Measurements from ENCODE around the gene OPRD1.
"Not testable (repeated sequence)": the region's sequence is repeated elsewhere in the genome, so short reads cannot be mapped to it uniquely, and the experiment has no call there.

OPRD1 gene

GRCh38 chr1:28803051-28803450, 8.9 kb upstream of the OPRD1 start:
- DNase-seq, result no peak

DNA sequence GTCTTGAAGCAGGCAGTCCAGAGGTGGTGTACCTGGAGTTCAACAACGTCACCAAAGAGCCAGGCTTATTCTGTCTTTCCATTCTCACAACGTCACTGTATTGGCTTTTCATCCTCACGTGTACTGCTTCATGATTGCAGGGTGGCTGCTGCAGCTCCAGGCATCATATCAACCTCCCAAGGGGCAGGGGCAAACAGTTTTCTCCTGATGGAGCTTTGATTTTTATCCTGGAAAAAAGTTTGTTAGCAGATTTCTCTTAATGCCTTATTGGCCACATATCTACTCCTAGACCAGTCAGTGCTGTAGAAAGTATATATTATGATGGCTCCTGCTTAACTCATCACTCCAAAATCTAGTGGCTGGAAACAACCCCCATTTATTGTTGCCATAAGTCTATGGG, 8.3 kb upstream of the OPRD1 start:
- no peak for DNase-seq

DNA sequence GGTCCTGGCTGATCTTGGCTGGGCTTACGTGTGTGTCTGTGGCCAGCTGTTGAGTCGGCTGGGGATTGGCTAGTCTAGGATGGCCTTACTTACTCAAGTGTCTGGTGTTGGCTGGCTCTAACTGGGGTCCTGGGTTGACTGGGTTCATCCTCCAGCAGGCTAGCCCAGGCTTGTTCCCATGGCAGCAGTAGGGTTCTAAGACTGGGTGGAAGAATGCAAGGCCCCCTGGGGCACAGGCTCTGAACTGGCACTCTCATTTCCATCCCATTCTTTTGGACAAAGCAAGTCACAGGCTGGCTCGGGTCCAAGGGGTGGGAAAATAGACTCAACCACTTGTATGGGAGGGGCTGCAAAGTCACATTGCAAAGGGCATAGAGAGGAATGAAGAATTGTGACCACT, 7.9 kb upstream of the OPRD1 start:
- DNase-seq, result no peak

GRCh38 chr1:28807046-28807445, 4.9 kb upstream of the OPRD1 start:
- DNase-seq, result no peak

GRCh38 chr1:28807986-28808385, 4.0 kb upstream of the OPRD1 start:
- no peak for DNase-seq

DNA sequence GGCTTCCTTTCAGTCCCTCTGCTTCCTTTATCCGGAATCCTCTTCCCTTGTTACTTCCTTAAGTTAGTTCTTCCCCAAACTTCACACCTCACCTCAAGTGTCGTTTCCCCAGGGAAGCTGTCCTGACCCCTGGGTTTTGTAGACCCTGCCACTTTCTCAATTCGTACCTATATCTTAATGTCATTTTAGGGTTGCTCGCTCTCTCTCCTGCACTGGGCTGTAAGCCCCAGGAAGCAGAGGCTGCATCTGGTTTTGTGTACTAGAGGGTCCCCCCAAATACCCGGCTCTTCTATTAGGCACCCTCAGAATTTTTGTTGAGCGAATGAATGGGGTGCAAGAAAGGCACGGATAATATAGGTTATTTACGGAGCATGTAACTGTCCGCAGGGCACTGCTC, 603 bp upstream of the OPRD1 start:
- no peak for DNase-seq

- DNase-seq, result no peak
Measured at GRCh38 chr1:28812669-28813468, 899 bp downstream of the OPRD1 start.

DNA sequence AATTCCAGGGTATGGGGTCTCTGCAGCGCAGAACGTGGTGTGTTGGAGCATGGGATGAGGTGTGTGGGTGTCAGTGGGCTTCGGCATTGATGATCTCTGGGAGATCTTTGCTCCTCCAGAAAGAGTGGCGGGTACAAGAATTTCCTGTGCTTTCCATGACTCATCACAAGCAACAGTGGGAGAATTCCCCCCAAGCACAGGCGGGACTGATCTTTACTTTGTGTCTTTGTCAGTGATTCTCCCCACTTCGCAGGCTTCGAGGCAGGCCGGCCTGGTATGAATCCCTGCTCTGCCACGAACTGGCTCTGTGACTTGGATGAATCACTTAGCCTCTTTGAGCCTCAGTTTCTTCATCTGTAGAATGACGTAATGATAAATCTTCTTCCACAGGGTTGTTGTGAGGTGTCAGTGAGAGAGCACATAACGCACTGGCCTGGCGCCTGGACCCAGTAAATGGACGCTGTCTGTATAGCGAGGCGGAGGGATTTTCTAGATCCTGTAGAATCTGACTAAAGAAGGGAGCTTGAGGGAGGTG, 2.0 kb downstream of the OPRD1 start:
- no peak for DNase-seq

- no peak for DNase-seq
Measured at GRCh38 chr1:28815533-28816185, 3.7 kb downstream of the OPRD1 start.

GRCh38 chr1:28817133-28817532, 5.2 kb downstream of the OPRD1 start:
- no peak for DNase-seq

DNA sequence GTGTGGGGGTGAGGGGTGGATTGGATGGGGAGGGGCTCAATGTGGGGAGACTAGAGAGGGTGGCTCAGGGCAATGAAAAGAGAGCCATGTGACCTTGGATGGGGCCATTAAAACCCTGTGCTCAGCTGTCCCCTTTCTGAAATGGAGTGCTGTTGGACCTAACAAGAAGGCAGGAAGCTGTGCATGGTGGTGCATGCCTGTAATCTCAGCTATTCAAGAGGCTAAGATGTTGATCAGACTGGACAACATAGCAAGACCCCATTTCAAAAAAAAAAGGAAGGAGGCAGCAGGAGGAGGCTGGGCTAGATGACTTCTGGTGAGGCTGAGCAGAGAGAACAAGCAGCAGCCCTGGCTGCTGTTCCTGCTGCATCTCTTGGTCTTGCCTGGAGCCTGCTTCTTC, 7.0 kb downstream of the OPRD1 start:
- no peak for DNase-seq

- DNase-seq, result no peak
Measured at GRCh38 chr1:28822799-28823198, 10.8 kb downstream of the OPRD1 start.

- DNase-seq, result not testable (repeated sequence)
Measured at GRCh38 chr1:28824061-28824460, 12.1 kb downstream of the OPRD1 start.

GRCh38 chr1:28828227-28828858, 16.4 kb downstream of the OPRD1 start:
- DNase-seq, result not testable (repeated sequence)

DNA sequence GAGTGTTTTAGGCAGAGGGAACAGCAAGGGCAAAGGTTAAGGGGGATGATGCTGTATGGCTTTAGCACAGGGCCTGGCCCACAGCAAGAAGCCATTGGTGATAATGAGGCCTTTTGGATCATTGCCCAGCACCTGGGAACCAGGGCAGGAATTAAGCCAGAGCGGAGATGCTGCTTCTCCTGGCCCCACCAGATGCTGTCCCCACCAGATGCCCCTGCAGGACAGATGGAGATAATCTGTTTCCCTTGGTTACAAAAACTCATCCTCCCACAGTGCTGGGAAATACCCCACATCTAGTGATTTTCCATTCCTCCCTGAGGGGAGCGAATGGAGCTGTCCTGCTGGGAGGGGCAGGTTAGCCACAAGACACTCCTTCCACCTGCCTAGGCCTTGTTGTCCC, 18.8 kb downstream of the OPRD1 start:
- no peak for DNase-seq

DNA sequence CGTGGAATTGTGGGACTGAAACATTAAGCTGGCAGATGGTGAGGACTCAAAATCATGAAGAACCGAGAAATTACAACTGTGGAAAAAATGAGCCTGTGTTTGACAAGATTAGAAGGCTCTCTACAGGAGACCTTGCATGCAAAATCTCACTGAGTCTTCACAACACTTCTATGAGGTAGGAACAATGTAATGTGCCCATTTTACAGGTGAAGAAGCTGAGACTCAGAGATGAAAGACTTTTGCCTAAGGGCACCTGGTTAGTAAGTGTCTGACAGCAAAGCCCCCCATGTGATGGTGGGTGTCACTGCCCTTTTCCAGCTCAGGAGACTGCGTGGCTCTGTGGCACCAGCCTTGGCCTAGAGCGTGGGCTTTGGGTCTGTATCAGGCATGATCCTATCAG, 21.0 kb downstream of the OPRD1 start:
- DNase-seq, result no peak

DNA sequence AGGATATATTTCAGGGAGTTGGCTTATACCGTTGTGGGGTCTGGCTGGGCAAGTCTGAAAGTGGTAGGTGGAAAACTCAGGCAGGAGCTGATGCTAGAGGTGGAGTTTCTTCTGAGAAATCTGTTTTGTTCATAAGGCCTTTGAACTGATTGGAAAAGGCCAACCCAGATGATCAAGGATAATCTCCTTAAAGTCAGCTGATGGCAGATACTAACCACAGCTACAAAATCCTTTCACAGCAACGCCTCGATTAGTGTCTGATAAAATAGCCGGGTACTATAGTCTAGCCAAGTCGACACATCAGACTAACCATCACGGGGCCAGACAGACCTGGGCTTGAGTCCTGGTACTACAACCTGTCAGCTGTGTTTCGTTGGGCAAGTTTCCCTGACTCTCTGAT, 21.4 kb downstream of the OPRD1 start:
- no peak for DNase-seq

- no peak for DNase-seq
Measured at GRCh38 chr1:28835237-28835650, 23.3 kb downstream of the OPRD1 start.

GRCh38 chr1:28836421-28836956, 24.5 kb downstream of the OPRD1 start:
- no peak for DNase-seq

DNA sequence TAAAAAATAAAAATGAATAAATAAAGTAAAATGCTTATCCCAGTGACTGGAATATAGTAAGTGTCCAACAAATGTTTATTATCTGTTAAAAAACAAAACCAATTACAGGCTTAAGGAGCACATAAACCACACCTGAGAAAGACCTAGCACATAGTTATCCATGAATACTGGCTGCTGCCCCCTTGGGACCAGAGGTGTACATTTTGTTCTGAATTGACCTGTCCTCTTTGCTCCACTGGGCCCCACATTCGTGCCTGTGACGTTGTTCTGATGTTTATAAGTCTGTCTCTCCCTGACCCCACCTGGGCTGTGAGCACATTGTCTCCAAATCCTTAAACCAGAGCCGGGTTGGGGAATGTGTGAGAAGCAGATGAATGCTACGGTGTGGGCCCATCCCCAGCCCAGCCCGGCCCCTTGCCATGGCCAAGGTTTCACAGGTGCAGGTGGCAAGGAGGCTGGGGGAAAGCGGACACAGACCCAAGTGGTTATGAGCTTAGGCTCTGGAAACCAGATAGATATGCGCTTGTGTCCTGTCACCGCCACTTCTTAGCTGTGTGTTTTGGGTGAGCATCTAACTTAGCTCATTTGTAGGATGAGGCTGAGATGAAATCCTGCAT, 29.1 kb downstream of the OPRD1 start:
- no peak for DNase-seq

DNA sequence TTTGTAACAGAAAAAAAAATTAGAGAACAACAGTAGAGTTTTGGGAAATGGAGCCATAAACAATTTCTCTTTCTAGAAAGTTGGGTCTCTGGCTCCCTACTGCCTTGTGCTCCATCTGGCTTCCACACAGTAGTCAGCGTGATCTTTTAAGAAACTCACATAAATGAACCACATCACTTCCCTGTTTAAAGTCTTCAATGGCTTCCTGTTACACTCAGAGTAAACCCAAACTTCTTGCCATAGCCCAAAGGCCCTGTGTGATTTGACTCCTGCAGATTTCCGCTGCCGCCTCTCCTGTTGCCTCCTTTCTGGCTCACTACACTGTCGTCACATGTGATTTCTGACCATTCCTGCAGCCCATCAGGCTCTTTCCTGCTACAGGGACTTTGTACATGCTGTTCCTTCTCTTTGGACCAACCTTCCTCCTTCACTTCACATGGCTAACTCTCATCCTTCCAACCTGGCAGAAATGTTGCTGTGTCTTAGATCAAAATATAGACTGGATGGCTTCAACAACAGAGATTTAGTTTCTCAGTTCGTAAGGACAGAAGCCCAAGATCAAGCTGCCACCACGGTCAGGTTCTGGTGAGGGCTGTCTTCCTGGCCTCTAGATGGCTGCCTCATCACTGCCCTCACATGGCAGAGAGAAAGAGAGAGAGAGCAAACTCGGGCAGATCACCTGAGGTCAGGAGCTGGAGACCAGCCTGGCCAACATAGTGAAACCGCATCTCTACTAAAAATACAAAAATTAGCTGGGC, 34.0 kb downstream of the OPRD1 start:
- DNase-seq, result no peak

DNA sequence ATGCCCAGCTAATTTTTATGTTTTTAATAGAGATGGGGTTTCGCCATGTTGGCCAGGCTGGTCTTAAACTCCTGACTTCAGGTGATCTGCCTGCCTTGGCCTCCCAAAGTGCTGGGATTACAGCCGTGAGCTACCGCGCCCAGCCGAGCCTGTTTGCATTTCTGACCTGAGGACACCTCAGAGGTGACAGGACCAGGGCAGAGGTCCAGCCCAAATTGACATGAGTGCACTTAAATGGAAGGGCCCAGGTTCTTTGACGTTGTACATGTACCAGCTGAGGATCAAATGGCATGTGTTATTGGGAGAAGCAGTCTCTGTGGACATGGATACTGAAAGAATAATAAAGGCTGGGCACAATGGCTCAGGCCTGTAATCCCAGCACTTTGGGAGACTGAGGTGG, 35.2 kb downstream of the OPRD1 start:
- DNase-seq, result not testable (repeated sequence)
